ENCODE measurements around the gene UQCR10.

- TF ChIP-seq HMG20A (CRISPR knock-in tag; conservative IDR thresholded peaks at IDR 0.05): no peak
- no peak for TF ChIP-seq HDAC2 (IDR thresholded peaks at IDR 0.05)
- no peak for TF ChIP-seq EZH2 (IDR thresholded peaks at IDR 0.05; ENCODE audit: borderline replicate concordance, low read depth, low read length)
- no peak for TF ChIP-seq BACH1 (tag; IDR thresholded peaks at IDR 0.05)
- no peak for TF ChIP-seq CTCF (IDR thresholded peaks at IDR 0.05 in 2 of 3, conservative IDR thresholded peaks at IDR 0.05 in 1 of 3; ENCODE audit: insufficient read depth in 2 of 3, low read depth in 1 of 3, low read length in 3 of 3)
- TF ChIP-seq FOXM1 (IDR thresholded peaks at IDR 0.05; ENCODE audit: low read depth): no peak
- TF ChIP-seq FOXM1 (CRISPR knock-in tag; IDR thresholded peaks at IDR 0.05; ENCODE audit: low read depth): no peak
Observed at GRCh38 chr22:29811377-29811776, 44.2 kb downstream of the UQCR10 start.
